Measurements from ENCODE around the gene LTBP2.

GRCh38 chr14:74618078-74618952 lies 6.3 kb upstream of the LTBP2 start:
- TF ChIP-seq CTCF (IDR thresholded peaks at IDR 0.05; ENCODE audit: low read depth, low read length, poor library complexity, severe bottlenecking) (peak; percentile 10), EZH2phosphoT487 (IDR thresholded peaks at IDR 0.05; ENCODE audit: borderline replicate concordance, low read length) (no peak)

Data from DOHH2 (cell line).